GM12891 (cell line): ENCODE measurements around the gene ADCY2.

ENCODE experiments used
- POLR2A ChIP-seq: IDR thresholded peaks from 2 replicates; pipeline ENCODE4 v1.6.1; 2011; ENCODE audit warnings: low read depth, low read length, control low read depth
- POLR2AphosphoS5 ChIP-seq: IDR thresholded peaks from 2 replicates; pipeline ENCODE4 v1.6.1; 2011; ENCODE audit warnings: low read depth, low read length, control low read depth
- SPI1 ChIP-seq: IDR thresholded peaks from 2 replicates; pipeline ENCODE4 v1.6.1; 2011; ENCODE audit warnings: low read depth, low read length, control low read depth

DNA sequence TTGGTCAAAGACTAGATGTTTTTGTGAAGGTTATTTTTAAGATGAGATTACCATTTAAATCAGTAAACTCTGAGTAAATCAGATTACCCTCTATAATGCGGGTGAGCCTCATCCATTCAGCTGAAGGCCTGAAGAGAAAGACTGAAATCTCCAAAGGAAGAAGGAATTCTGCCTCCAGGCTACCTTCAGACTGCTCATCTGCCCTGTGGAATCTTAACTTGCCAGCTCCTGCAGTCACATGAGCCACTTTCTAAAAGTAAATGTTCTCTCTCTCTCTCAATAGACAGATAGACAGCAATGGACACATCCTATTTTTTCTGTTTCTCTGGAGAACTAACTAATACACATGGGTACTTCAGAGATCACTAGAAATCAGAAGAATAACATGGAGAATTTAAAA, 272.2 kb downstream of the ADCY2 start:
- no peak for TF ChIP-seq POLR2AphosphoS5
- TF ChIP-seq POLR2A, result no peak
- no peak for TF ChIP-seq SPI1
